Measurements from ENCODE around the gene LSM10.

DNA sequence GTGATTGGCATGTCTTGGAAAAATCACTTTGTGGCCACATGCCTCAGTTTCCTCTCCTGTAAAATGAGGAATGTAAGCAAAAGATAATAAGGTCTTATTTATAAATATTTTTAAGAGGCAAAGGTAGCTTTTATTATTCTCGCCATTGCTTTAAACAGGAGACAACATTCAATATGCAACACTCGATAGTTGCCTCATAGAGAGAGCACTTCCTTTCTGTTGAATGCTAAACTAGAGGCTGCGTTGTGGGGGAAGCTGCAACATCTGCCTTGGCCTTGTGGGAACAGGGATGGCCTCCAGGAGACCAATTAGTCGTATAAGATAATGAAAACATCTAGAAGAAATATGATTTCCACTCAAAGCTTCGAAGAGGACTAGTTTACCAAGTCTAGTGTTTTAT, 49.0 kb upstream of the LSM10 start:
- TF ChIP-seq EZH2 (IDR thresholded peaks at IDR 0.05; ENCODE audit: borderline replicate concordance, low read depth, low read length, severe bottlenecking) (no peak), MAX (IDR thresholded peaks at IDR 0.05; ENCODE audit: insufficient read depth, insufficient read length) (no peak), POLR2A (IDR thresholded peaks at IDR 0.05; ENCODE audit: low read depth, low read length) (no peak), POLR2AphosphoS5 (IDR thresholded peaks at IDR 0.05; ENCODE audit: insufficient read depth, low read depth, low read length) (no peak), JUN (IDR thresholded peaks at IDR 0.05; ENCODE audit: borderline replicate concordance, insufficient read depth, insufficient read length, low read depth) (no peak), FOS (IDR thresholded peaks at IDR 0.05; ENCODE audit: borderline replicate concordance, insufficient read depth, low read length) (no peak), MYC (IDR thresholded peaks at IDR 0.05; ENCODE audit: low read depth, low read length) (no peak)
- TF ChIP-seq, protein P1, sequence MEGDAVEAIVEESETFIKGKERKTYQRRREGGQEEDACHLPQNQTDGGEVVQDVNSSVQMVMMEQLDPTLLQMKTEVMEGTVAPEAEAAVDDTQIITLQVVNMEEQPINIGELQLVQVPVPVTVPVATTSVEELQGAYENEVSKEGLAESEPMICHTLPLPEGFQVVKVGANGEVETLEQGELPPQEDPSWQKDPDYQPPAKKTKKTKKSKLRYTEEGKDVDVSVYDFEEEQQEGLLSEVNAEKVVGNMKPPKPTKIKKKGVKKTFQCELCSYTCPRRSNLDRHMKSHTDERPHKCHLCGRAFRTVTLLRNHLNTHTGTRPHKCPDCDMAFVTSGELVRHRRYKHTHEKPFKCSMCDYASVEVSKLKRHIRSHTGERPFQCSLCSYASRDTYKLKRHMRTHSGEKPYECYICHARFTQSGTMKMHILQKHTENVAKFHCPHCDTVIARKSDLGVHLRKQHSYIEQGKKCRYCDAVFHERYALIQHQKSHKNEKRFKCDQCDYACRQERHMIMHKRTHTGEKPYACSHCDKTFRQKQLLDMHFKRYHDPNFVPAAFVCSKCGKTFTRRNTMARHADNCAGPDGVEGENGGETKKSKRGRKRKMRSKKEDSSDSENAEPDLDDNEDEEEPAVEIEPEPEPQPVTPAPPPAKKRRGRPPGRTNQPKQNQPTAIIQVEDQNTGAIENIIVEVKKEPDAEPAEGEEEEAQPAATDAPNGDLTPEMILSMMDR (IDR thresholded peaks at IDR 0.05; ENCODE audit: extremely low read depth in 1 of 2, insufficient read depth in 1 of 2, low read depth in 1 of 2, low read length in 2 of 2) = no peak

Data from endothelial cell of umbilical vein (primary cell).